ENCODE measurements around the gene SPATA17. TPM values are rescaled to one million over a fixed set of nuclear protein-coding genes. Genes with fewer than 3 reads are reported as not detected.

The SPATA17 gene
- polyA plus RNA-seq, 1 of the 3 experiments (the other 2 are of a cell fraction), result 1.2 TPM

GRCh38 chr1:217813031-217813430 is 181.9 kb downstream of the SPATA17 start:
- H3K4me1 ChIP-seq (ENCODE audit: control insufficient read depth in 1 of 2, insufficient read depth in 2 of 2, low read depth in 1 of 2, low read length in 1 of 2), result no peaks in the 10 kb centered on the region
- 65% methylated on average over 5 of the region's 5 CpGs for WGBS (ENCODE audit: low lambda C conversion rate)
- POLR2A ChIA-PET, result no interaction called here
- no peak overlapping the region for H3K27ac ChIP-seq (ENCODE audit: low read depth in 2 of 2, low read length in 1 of 2)
- H3K79me2 ChIP-seq (ENCODE audit: insufficient read depth), result no peaks in the 10 kb centered on the region
- H3K4me3 ChIP-seq (ENCODE audit: low read depth in 2 of 2, low read length in 1 of 2), result no peak overlapping the region
- no peak for DNase-seq
- no peak overlapping the region for H2AFZ ChIP-seq (ENCODE audit: low read depth)
- H3K9me3 ChIP-seq, result no peaks in the 10 kb centered on the region; the same call in 1 of the 2 replicates
- no peaks in the 10 kb centered on the region for H3F3A ChIP-seq (replicated peaks; ENCODE audit: insufficient read depth)
- no peak overlapping the region for H3K4me2 ChIP-seq
- no peak overlapping the region for H3K9ac ChIP-seq
- CTCF ChIA-PET, result interaction anchor here (0.6 kb wide), 2 partner anchors 1478 to 1547 kb away, joined by 3 read pairs; no protein-coding TSS in a partner anchor
- TF ChIP-seq, protein P1, sequence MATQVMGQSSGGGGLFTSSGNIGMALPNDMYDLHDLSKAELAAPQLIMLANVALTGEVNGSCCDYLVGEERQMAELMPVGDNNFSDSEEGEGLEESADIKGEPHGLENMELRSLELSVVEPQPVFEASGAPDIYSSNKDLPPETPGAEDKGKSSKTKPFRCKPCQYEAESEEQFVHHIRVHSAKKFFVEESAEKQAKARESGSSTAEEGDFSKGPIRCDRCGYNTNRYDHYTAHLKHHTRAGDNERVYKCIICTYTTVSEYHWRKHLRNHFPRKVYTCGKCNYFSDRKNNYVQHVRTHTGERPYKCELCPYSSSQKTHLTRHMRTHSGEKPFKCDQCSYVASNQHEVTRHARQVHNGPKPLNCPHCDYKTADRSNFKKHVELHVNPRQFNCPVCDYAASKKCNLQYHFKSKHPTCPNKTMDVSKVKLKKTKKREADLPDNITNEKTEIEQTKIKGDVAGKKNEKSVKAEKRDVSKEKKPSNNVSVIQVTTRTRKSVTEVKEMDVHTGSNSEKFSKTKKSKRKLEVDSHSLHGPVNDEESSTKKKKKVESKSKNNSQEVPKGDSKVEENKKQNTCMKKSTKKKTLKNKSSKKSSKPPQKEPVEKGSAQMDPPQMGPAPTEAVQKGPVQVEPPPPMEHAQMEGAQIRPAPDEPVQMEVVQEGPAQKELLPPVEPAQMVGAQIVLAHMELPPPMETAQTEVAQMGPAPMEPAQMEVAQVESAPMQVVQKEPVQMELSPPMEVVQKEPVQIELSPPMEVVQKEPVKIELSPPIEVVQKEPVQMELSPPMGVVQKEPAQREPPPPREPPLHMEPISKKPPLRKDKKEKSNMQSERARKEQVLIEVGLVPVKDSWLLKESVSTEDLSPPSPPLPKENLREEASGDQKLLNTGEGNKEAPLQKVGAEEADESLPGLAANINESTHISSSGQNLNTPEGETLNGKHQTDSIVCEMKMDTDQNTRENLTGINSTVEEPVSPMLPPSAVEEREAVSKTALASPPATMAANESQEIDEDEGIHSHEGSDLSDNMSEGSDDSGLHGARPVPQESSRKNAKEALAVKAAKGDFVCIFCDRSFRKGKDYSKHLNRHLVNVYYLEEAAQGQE (IDR thresholded peaks at IDR 0.05; ENCODE audit: low read depth, low read length), result no peak
- TF ChIP-seq SMC3 (IDR thresholded peaks at IDR 0.05; ENCODE audit: low read depth, low read length) (no peak), MXI1 (IDR thresholded peaks at IDR 0.05; ENCODE audit: low read depth, low read length) (no peak), TEAD4 (IDR thresholded peaks at IDR 0.05; ENCODE audit: borderline replicate concordance, insufficient read depth) (no peak), RFX5 (IDR thresholded peaks at IDR 0.05; ENCODE audit: low read length) (no peak), POLR2AphosphoS5 (IDR thresholded peaks at IDR 0.05; ENCODE audit: low read depth, low read length) (no peak), PBX3 (IDR thresholded peaks at IDR 0.05) (no peak), EZH2phosphoT487 (IDR thresholded peaks at IDR 0.05; ENCODE audit: borderline replicate concordance, low read depth) (no peak), FOXJ3 (CRISPR knock-in tag; IDR thresholded peaks at IDR 0.05) (no peak), SIN3A (IDR thresholded peaks at IDR 0.05; ENCODE audit: borderline replicate concordance, low read depth, low read length) (no peak), USF2 (IDR thresholded peaks at IDR 0.05; ENCODE audit: borderline replicate concordance, low read depth, low read length) (no peak), RXRA (IDR thresholded peaks at IDR 0.05; ENCODE audit: borderline replicate concordance, low read depth) (no peak), RCOR1 (IDR thresholded peaks at IDR 0.05; ENCODE audit: low read length) (no peak), JUND (IDR thresholded peaks at IDR 0.05) (no peak)
- TF ChIP-seq, protein P2, sequence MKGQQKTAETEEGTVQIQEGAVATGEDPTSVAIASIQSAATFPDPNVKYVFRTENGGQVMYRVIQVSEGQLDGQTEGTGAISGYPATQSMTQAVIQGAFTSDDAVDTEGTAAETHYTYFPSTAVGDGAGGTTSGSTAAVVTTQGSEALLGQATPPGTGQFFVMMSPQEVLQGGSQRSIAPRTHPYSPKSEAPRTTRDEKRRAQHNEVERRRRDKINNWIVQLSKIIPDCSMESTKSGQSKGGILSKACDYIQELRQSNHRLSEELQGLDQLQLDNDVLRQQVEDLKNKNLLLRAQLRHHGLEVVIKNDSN (IDR thresholded peaks at IDR 0.05; ENCODE audit: borderline replicate concordance, low read depth), result no peak
- H3K36me3 ChIP-seq (replicated peaks in 1 of 2; ENCODE audit: control insufficient read depth in 1 of 2, insufficient read depth in 2 of 2, low read length in 1 of 2), result no peaks in the 10 kb centered on the region
- H3K9me2 ChIP-seq, result no peaks in the 10 kb centered on the region
- H3K27me3 ChIP-seq (ENCODE audit: insufficient read depth), result no peaks in the 10 kb centered on the region
- H4K20me1 ChIP-seq (ENCODE audit: insufficient read depth), result no peaks in the 10 kb centered on the region
